IMR-90 (cell line): ENCODE measurements around the gene B4GALNT2. TPM values are rescaled to one million over a fixed set of nuclear protein-coding genes. Genes with fewer than 3 reads are reported as not detected.

Source experiments
- ATAC-seq: fragments of 200-7000 bp; cut with Tn5 transposase; 2 replicates; pipeline ENCODE4 v1.9.1; 2020; ENCODE audit warnings: low read depth, mild to moderate bottlenecking, moderate library complexity
- BruUV-seq: library from RNA; stranded (reverse); fragments of 400-500 nt; replicated peaks from 2 replicates; lab custom pipeline; 2021; lab: Mats Ljungman, UMichigan
- CTCF ChIA-PET: fragments of 300-600 bp; formaldehyde crosslinking; extraction: SDS; loops from one replicate; lab custom pipeline; 2021; ENCODE audit warnings: antibody characterized with exemption; lab: Yijun Ruan, JAX
- POLR2A ChIA-PET: fragments of 300-600 bp; sonication (Branson Sonifier 250); formaldehyde crosslinking; loops from one replicate; lab custom pipeline; 2022; ENCODE audit warnings: antibody characterized with exemption; ENCODE audit not compliant: unreplicated experiment; lab: Charles Lee
- DNase-seq: peaks from one replicate; pipeline ENCODE4 v3.0.0; 2013
- H2AFZ ChIP-seq: replicated peaks from 2 replicates; pipeline ENCODE3; 2013; ENCODE audit warnings: low read length, mild to moderate bottlenecking; ENCODE audit not compliant: poor library complexity
- H2AK5ac ChIP-seq: 2 replicates; pipeline ENCODE4 v1.6.1; 2013; ENCODE audit warnings: low read depth, low read length, inconsistent platforms
- H2AK9ac ChIP-seq: replicated peaks from 2 replicates; pipeline ENCODE3; 2013; ENCODE audit warnings: mild to moderate bottlenecking, low read depth, low read length, moderate library complexity; ENCODE audit not compliant: poor library complexity
- H2BK120ac ChIP-seq: 2 replicates; pipeline ENCODE4 v1.6.1; 2013; ENCODE audit warnings: low read depth, low read length, inconsistent platforms
- H2BK15ac ChIP-seq: 3 replicates; pipeline ENCODE4 v1.6.1; 2013; ENCODE audit warnings: low read depth, low read length, inconsistent platforms
- H2BK20ac ChIP-seq: 2 replicates; pipeline ENCODE4 v1.6.1; 2013; ENCODE audit warnings: low read depth, mild to moderate bottlenecking, inconsistent platforms, low read length, moderate library complexity
- H2BK5ac ChIP-seq: 2 replicates; pipeline ENCODE4 v1.6.1; 2013; ENCODE audit warnings: mild to moderate bottlenecking, low read depth, low read length, inconsistent platforms; ENCODE audit not compliant: poor library complexity, severe bottlenecking
- H3K14ac ChIP-seq: replicated peaks from 2 replicates; pipeline ENCODE4 v1.6.1; 2013; ENCODE audit warnings: low read depth, low read length, inconsistent platforms
- H3K18ac ChIP-seq: 2 replicates; pipeline ENCODE4 v1.6.1; 2013; ENCODE audit warnings: low read depth, low read length, control low read depth
- H3K23ac ChIP-seq: 2 replicates; pipeline ENCODE4 v1.6.1; 2013; ENCODE audit warnings: low read depth, low read length, inconsistent platforms
- H3K27ac ChIP-seq: 2 replicates; pipeline ENCODE4 v1.5.1; 2013; ENCODE audit warnings: mild to moderate bottlenecking, control low read depth, low read length; ENCODE audit not compliant: insufficient read depth
- H3K27me3 ChIP-seq: 2 replicates; pipeline ENCODE4 v1.6.1; 2013; ENCODE audit warnings: low read length; ENCODE audit not compliant: control insufficient read depth, insufficient read depth
- H3K36me3 ChIP-seq: 2 replicates; pipeline ENCODE4 v1.6.1; 2013; ENCODE audit warnings: low read length, mixed read lengths; ENCODE audit not compliant: control insufficient read depth, insufficient read depth
- H3K4ac ChIP-seq: 2 replicates; pipeline ENCODE4 v1.6.1; 2013; ENCODE audit warnings: low read depth, low read length, inconsistent platforms
- H3K4me1 ChIP-seq: 2 replicates; pipeline ENCODE4 v1.6.1; 2013; ENCODE audit warnings: low read length, mixed read lengths; ENCODE audit not compliant: control insufficient read depth, insufficient read depth
- H3K4me2 ChIP-seq: 2 replicates; pipeline ENCODE4 v1.6.1; 2013; ENCODE audit warnings: low read depth, mild to moderate bottlenecking, control low read depth, low read length, moderate library complexity
- H3K4me3 ChIP-seq: 2 replicates; pipeline ENCODE4 v1.5.1; 2013; ENCODE audit warnings: low read depth, mild to moderate bottlenecking, control low read depth, low read length, moderate library complexity; ENCODE audit not compliant: insufficient read depth
- H3K56ac ChIP-seq: 2 replicates; pipeline ENCODE4 v1.6.1; 2013; ENCODE audit warnings: low read length, inconsistent platforms; ENCODE audit not compliant: insufficient read depth; ENCODE audit errors: extremely low read depth
- H3K79me1 ChIP-seq, 2 experiments: 2 replicates each; pipeline ENCODE4 v1.6.1; 2013; ENCODE audit warnings: low read length in 2 of 2, inconsistent platforms in 1 of 2, low read depth in 1 of 2
- H3K9ac ChIP-seq: 2 replicates; pipeline ENCODE4 v1.6.1; 2013; ENCODE audit warnings: low read depth, low read length, control low read depth
- H3K9me1 ChIP-seq: 2 replicates; pipeline ENCODE4 v1.6.1; 2013; ENCODE audit warnings: low read length, inconsistent platforms; ENCODE audit not compliant: insufficient read depth
- H3K9me3 ChIP-seq: 2 replicates; pipeline ENCODE4 v1.6.1; 2013; ENCODE audit warnings: low read length; ENCODE audit not compliant: control insufficient read depth, insufficient read depth
- H4K20me1 ChIP-seq: 2 replicates; pipeline ENCODE4 v1.6.1; 2013; ENCODE audit warnings: low read length, inconsistent platforms; ENCODE audit not compliant: insufficient read depth
- H4K5ac ChIP-seq: 2 replicates; pipeline ENCODE4 v1.6.1; 2013; ENCODE audit warnings: mild to moderate bottlenecking, low read depth, low read length, control low read depth
- H4K8ac ChIP-seq, 2 experiments: 2 replicates each; pipeline ENCODE4 v1.6.1; 2013; ENCODE audit warnings: low read depth in 2 of 2, low read length in 2 of 2, control low read depth in 1 of 2, inconsistent platforms in 1 of 2
- H4K91ac ChIP-seq: 2 replicates; pipeline ENCODE4 v1.6.1; 2013; ENCODE audit warnings: low read depth, low read length, inconsistent platforms; ENCODE audit not compliant: insufficient read depth
- MXI1 ChIP-seq: IDR thresholded peaks from 2 replicates; pipeline ENCODE4 v1.6.1; 2012; ENCODE audit warnings: low read depth, mild to moderate bottlenecking, low read length, moderate library complexity, borderline replicate concordance
- NFE2L2 ChIP-seq: fragments of 150-350 bp; IDR thresholded peaks from 2 replicates; pipeline ENCODE4 v1.6.1; 2016; ENCODE audit warnings: low read depth, mild to moderate bottlenecking, low read length
- RAD21 ChIP-seq: IDR thresholded peaks from 2 replicates; pipeline ENCODE4 v1.6.1; 2012; ENCODE audit warnings: low read length, improper control_type of control experiment
- RCOR1 ChIP-seq: IDR thresholded peaks from 2 replicates; pipeline ENCODE4 v1.6.1; 2012; ENCODE audit warnings: mild to moderate bottlenecking, low read length, improper control_type of control experiment; ENCODE audit not compliant: insufficient replicate concordance
- RFX5 ChIP-seq: IDR thresholded peaks from 2 replicates; pipeline ENCODE4 v1.8.0; 2012; ENCODE audit warnings: low read depth, mild to moderate bottlenecking, low read length, moderate library complexity
- WGBS, 2 experiments: methylation state at CpG; one replicate each; pipeline versions ENCODE4 v1.1.5 to v1.1.7; 2013; ENCODE audit warnings: missing lambda C conversion rate in 2 of 2; ENCODE audit not compliant: insufficient read length in 1 of 2; ENCODE audit errors: extremely low coverage in 2 of 2; 5-methylcytosine and 5-hydroxymethylcytosine counted together
- dilution Hi-C: fragments of 300-500 bp; cut with HindIII; formaldehyde crosslinking; loops from one replicate; pipeline ENCODE4 v1.14.3; 2018; ENCODE audit warnings: low sequenced_read_pairs; ENCODE audit not compliant: unreplicated experiment
- in situ Hi-C: fragments of 300-500 bp; cut with MboI; formaldehyde crosslinking; loops from 3 replicates; pipeline ENCODE4 v1.14.3; 2019; ENCODE audit warnings: low sequenced_read_pairs, inconsistent platforms, mixed read lengths
- intact Hi-C: fragments of 100-400 bp; cut with micrococcal nuclease; formaldehyde crosslinking; loops from 2 replicates; pipeline ENCODE4 v1.10.0; 2022
- polyA plus RNA-seq, 3 experiments: library from polyadenylated mRNA; depleted of rRNA; stranded (reverse); fragments of >200 nt; gene quantifications; 2 replicates each; pipeline ENCODE4 v1.2.3, GENCODE V29; 2012; ENCODE audit warnings: low replicate concordance in 1 of 3
- total RNA-seq: library from RNA; depleted of rRNA; stranded (reverse); fragments of >200 nt; gene quantifications from 2 replicates; pipeline ENCODE4 v1.2.3, GENCODE V29; 2012

Gene B4GALNT2
- total and polyA plus RNA-seq, 2 of the 4 experiments (the other 2 are of a cell fraction) = not detected

GRCh38 chr17:49194297-49194607, 61.7 kb downstream of the B4GALNT2 start:
- in situ Hi-C loops = no loop called here
- no peak overlapping the region for H3K23ac ChIP-seq
- no CpG with 5 or more reads among the region's 3 CpGs for WGBS, 2 experiments
- H2BK20ac ChIP-seq = no peak overlapping the region
- intact Hi-C loops = loop anchor here (5.0 to 10.0 kb wide), 2 partner anchors 33 to 871 kb away; no protein-coding TSS in a partner anchor
- TF ChIP-seq NFE2L2 (no peak), RCOR1 (no peak), MXI1 (no peak), RAD21 (no peak), RFX5 (no peak)
- H3K14ac ChIP-seq = no peak overlapping the region
- no TSS peak for BruUV-seq
- H4K5ac ChIP-seq = no peak overlapping the region
- H2AFZ ChIP-seq = no peak overlapping the region
- no peak for DNase-seq
- H2BK15ac ChIP-seq = no peak overlapping the region
- no peak overlapping the region for H3K9ac ChIP-seq
- H3K18ac ChIP-seq = no peak overlapping the region
- no peaks in the 10 kb centered on the region for H3K36me3 ChIP-seq
- H3K4me1 ChIP-seq = no peaks in the 10 kb centered on the region
- ChIA-PET POLR2A (no interaction called here), CTCF (no interaction called here)
- H4K20me1 ChIP-seq = peaks cover 3% of the 10 kb centered on the region
- no peak overlapping the region for H3K56ac ChIP-seq
- H4K91ac ChIP-seq = no peak overlapping the region
- no peak overlapping the region for H2BK5ac ChIP-seq
- no peak overlapping the region for H3K4me3 ChIP-seq
- H2AK5ac ChIP-seq = no peak overlapping the region
- no peak overlapping the region for H2AK9ac ChIP-seq
- no peak for ATAC-seq
- no peak overlapping the region for H3K27ac ChIP-seq
- H4K8ac ChIP-seq = peak overlapping the region; percentile 7 to 86; a peak in 1 of 4 replicates
- no peaks in the 10 kb centered on the region for H3K9me3 ChIP-seq
- no peaks in the 10 kb centered on the region for H3K79me1 ChIP-seq
- H3K4me2 ChIP-seq = peak overlapping the region; percentile 74; the same call in 1 of the 2 replicates
- dilution Hi-C loops = no loop called here
- H3K4ac ChIP-seq = no peak overlapping the region
- H2BK120ac ChIP-seq = no peak overlapping the region
- no peaks in the 10 kb centered on the region for H3K27me3 ChIP-seq
- H3K9me1 ChIP-seq = peaks cover 8% of the 10 kb centered on the region; the same call in 1 of the 2 replicates
